Head of caudate nucleus (tissue), 42 donors: ENCODE data around the gene ALG10B.

Source experiments
- DNase-seq, 42 donors: peaks; one replicate each; pipeline versions ENCODE4 v3.0.0 to v3.0.0-alpha.2; 2020 to 2021; ENCODE audit warnings: mixed read lengths in 7 of 42
- intact Hi-C: fragments of 100-400 bp; cut with DNase I; formaldehyde crosslinking; loops from one replicate; pipeline ENCODE4 v1.15.0; 2022

ALG10B gene

GRCh38 chr12:38367506-38367905, 50.9 kb downstream of the ALG10B start:
- intact Hi-C loops = no loop called here
- DNase-seq = no peak

GRCh38 chr12:38370311-38370710, 53.7 kb downstream of the ALG10B start:
- intact Hi-C loops = no loop called here
- DNase-seq = no peak

DNA sequence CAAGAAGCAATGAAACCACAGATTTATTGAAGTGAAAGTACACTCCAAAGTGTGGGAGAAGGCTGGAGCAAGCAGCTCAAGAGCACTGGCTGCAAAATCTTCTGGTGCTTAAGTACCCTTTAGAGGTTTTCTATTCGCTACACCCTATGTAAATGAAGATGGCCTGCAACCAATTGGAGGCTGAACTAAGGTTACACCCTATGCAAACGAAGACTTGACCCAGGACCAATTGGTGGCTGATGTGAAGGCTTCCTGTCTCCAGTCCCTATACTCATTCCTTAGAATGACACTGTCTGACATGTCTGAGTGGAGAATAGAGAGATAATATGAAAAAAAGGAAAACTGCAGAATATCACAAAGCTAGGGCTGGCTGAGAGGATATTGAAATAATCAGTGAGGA, 57.2 kb downstream of the ALG10B start:
- intact Hi-C loops = no loop called here

DNA sequence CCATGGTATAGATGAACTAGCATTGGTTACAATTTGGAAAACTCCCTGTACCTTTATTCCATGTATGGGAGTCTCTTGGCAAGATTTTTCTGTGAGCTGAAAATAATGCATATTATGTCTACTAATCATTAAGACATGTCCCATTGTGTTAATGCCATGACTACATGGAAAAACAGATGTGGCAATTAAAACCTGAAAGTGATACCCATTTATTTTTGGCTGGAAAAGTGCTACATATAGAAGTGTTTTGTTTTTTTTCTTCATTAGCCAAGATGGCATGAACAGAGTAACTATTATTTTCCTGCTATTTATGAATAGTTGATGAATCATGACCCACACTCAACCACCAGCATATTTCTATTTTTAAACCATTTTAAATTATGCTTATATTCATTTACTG, 58.2 kb downstream of the ALG10B start:
- intact Hi-C loops = no loop called here
- no peak for DNase-seq

More for the DNA sequence above, 57.2 kb downstream of the ALG10B start:
- no peak for DNase-seq
